ENCODE results near the gene BPIFB6. TPM values are rescaled to one million over a fixed set of nuclear protein-coding genes. Genes with fewer than 3 reads are reported as not detected.

The BPIFB6 gene
- total and polyA plus RNA-seq, 2 of the 4 experiments (the other 2 are of a cell fraction), result not detected

DNA sequence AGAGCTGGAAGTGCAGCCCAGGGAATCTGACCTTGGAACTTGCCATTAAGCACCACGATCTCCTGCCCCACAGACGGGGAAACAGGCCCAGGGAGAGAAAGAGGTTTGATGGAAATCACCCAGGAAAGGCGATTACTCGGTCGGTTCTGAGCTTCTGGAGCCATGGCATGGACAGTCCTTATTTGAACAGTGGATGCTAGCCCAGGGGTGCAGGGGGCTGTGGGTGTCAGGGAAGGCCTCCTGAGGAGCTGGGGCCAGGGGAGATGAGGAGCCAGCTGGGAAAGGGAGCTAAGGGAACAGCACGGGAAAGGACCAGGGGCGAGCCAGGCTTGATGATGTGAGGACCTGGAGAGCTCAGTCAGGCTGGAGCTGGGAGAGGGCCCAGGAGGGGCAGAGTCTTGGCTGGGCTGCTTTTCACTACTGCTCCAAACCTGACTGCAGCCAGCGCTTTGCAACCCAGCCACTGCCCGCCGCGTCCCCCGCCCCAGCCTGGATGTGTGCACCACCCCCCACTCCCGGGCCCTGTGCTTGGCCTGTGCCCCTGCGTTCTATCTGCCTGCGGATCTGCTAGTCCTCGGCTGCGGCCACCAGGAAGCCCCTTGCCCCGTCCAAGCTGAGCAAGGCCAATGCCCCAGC is 45.0 kb upstream of the BPIFB6 start:
- Histone ChIP-seq H2AK9ac (replicated peaks; ENCODE audit: low read depth, low read length, poor library complexity) (no peak overlapping the region), H2BK20ac (ENCODE audit: low read depth, low read length) (no peak overlapping the region), H3K23ac (ENCODE audit: low read depth, low read length) (no peak overlapping the region), H3K4me2 (ENCODE audit: low read depth, low read length) (no peak overlapping the region), H3K4ac (ENCODE audit: low read depth, low read length) (no peak overlapping the region), H4K5ac (ENCODE audit: low read depth, low read length) (no peak overlapping the region), H3K9me1 (ENCODE audit: insufficient read depth, low read length) (no peaks in the 10 kb centered on the region), H3K9ac (ENCODE audit: low read depth, low read length) (no peak overlapping the region), H3K4me1 (ENCODE audit: control insufficient read depth, insufficient read depth, low read length) (no peaks in the 10 kb centered on the region), H3K14ac (replicated peaks; ENCODE audit: low read depth, low read length) (no peak overlapping the region), H3K4me3 (ENCODE audit: insufficient read depth, low read depth, low read length) (no peak overlapping the region), H3K18ac (ENCODE audit: low read depth, low read length) (no peak overlapping the region), H2BK15ac (ENCODE audit: low read depth, low read length) (no peak overlapping the region), H4K91ac (ENCODE audit: insufficient read depth, low read depth, low read length) (no peak overlapping the region), H3K56ac (ENCODE audit: extremely low read depth, insufficient read depth, low read length) (no peak overlapping the region), H2AFZ (replicated peaks; ENCODE audit: low read length, poor library complexity) (peak overlapping the region; percentile 51), H3K27ac (ENCODE audit: insufficient read depth, low read length) (no peak overlapping the region), H3K36me3 (ENCODE audit: control insufficient read depth, insufficient read depth, low read length) (no peaks in the 10 kb centered on the region), H4K20me1 (ENCODE audit: insufficient read depth, low read length) (no peaks in the 10 kb centered on the region), H2BK120ac (ENCODE audit: low read depth, low read length) (no peak overlapping the region), H2BK5ac (ENCODE audit: low read depth, low read length, poor library complexity, severe bottlenecking) (no peak overlapping the region), H3K79me1 (ENCODE audit: low read depth in 1 of 2, low read length in 2 of 2) (no peaks in the 10 kb centered on the region), H2AK5ac (ENCODE audit: low read depth, low read length) (no peak overlapping the region), H3K9me3 (ENCODE audit: control insufficient read depth, insufficient read depth, low read length) (no peaks in the 10 kb centered on the region), H4K8ac (ENCODE audit: low read depth in 2 of 2, low read length in 2 of 2) (no peak overlapping the region), H3K27me3 (ENCODE audit: control insufficient read depth, insufficient read depth, low read length) (peaks cover 3% of the 10 kb centered on the region)
- 62% methylated on average over 12 of the region's 18 CpGs; no CpG with 5 or more reads in 1 of the 2 experiments for WGBS, 2 experiments (ENCODE audit: extremely low coverage in 2 of 2, insufficient read length in 1 of 2)
- in situ Hi-C loops (cut with MboI; ENCODE audit: low sequenced_read_pairs) (no loop called here), intact Hi-C loops (cut with micrococcal nuclease) (no loop called here), dilution Hi-C loops (cut with HindIII; ENCODE audit: low sequenced_read_pairs, unreplicated experiment) (no loop called here)
- POLR2A ChIA-PET (ENCODE audit: unreplicated experiment), result no interaction called here
- ATAC-seq (ENCODE audit: low read depth) (no peak), DNase-seq (no peak)
- BruUV-seq (replicated peaks), result no TSS peak
- CTCF ChIA-PET, result no interaction called here
- no peak for TF ChIP-seq MAZ (IDR thresholded peaks at IDR 0.05; ENCODE audit: borderline replicate concordance, low read depth, low read length)
- TF ChIP-seq, protein P1, sequence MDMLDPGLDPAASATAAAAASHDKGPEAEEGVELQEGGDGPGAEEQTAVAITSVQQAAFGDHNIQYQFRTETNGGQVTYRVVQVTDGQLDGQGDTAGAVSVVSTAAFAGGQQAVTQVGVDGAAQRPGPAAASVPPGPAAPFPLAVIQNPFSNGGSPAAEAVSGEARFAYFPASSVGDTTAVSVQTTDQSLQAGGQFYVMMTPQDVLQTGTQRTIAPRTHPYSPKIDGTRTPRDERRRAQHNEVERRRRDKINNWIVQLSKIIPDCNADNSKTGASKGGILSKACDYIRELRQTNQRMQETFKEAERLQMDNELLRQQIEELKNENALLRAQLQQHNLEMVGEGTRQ (IDR thresholded peaks at IDR 0.05; ENCODE audit: low read depth, low read length), result no peak

All from IMR-90 (cell line).